HepG2 (cell line): Measurements from ENCODE around the gene HAGHL. TPM values are rescaled to one million over a fixed set of nuclear protein-coding genes. Genes with fewer than 3 reads are reported as not detected.

Experiments
- AGO1 ChIP-seq: fragments of 200-400 bp; formaldehyde crosslinking; IDR thresholded peaks from 2 replicates; pipeline ENCODE4 v1.6.1; 2017; ENCODE audit warnings: mild to moderate bottlenecking, low read depth, low read length, moderate library complexity; ENCODE audit not compliant: poor library complexity, severe bottlenecking
- FOXM1 ChIP-seq: sonication (generic); formaldehyde crosslinking; IDR thresholded peaks from 2 replicates; pipeline ENCODE4 v1.5.0; 2020; ENCODE audit warnings: missing genetic modification reagents
- GZF1 ChIP-seq: sonication (generic); formaldehyde crosslinking; IDR thresholded peaks from 2 replicates; pipeline ENCODE4 v1.5.1; 2020; ENCODE audit warnings: mild to moderate bottlenecking, missing genetic modification reagents
- MYNN ChIP-seq: sonication (generic); formaldehyde crosslinking; IDR thresholded peaks from 2 replicates; pipeline ENCODE4 v1.4.0; 2020; ENCODE audit warnings: mild to moderate bottlenecking, low read depth, missing genetic modification reagents
- NFE2L2 ChIP-seq: fragments of 150-350 bp; IDR thresholded peaks from 2 replicates; pipeline ENCODE4 v1.6.1; 2014; ENCODE audit warnings: low read length
- NFKB2 ChIP-seq: sonication (generic); formaldehyde crosslinking; IDR thresholded peaks from 2 replicates; pipeline ENCODE4 v1.4.0; 2020; ENCODE audit warnings: missing genetic modification reagents, borderline replicate concordance
- NFKBIZ ChIP-seq: IDR thresholded peaks from 2 replicates; pipeline ENCODE4 v1.6.1; 2018; ENCODE audit warnings: missing genetic modification reagents, missing compliant biosample characterization
- NKX3-1 ChIP-seq: sonication (generic); formaldehyde crosslinking; IDR thresholded peaks from 2 replicates; pipeline ENCODE4 v1.5.0; 2020; ENCODE audit warnings: missing genetic modification reagents
- NPAS2 ChIP-seq: sonication (generic); formaldehyde crosslinking; IDR thresholded peaks from 2 replicates; pipeline ENCODE4 v1.8.0; 2022; ENCODE audit warnings: mild to moderate bottlenecking, missing genetic modification reagents, borderline replicate concordance
- NR1H2 ChIP-seq: sonication (generic); formaldehyde crosslinking; IDR thresholded peaks from 2 replicates; pipeline ENCODE4 v1.8.1; 2022; ENCODE audit warnings: low read depth, missing genetic modification reagents, borderline replicate concordance
- PHF5A ChIP-seq: IDR thresholded peaks from one replicate; pipeline ENCODE4 v1.6.1; 2018; ENCODE audit warnings: low read depth, missing genetic modification reagents; ENCODE audit not compliant: unreplicated experiment
- RFXANK ChIP-seq: IDR thresholded peaks from 2 replicates; pipeline ENCODE4 v1.6.1; 2016
- SP4 ChIP-seq: sonication (generic); formaldehyde crosslinking; IDR thresholded peaks from 2 replicates; pipeline ENCODE4 v1.8.1; 2023; ENCODE audit warnings: mild to moderate bottlenecking, missing genetic modification reagents
- SRSF1 ChIP-seq: fragments of 200-400 bp; formaldehyde crosslinking; optimal IDR thresholded peaks from 2 replicates; pipeline ENCODE3; 2017; ENCODE audit warnings: mild to moderate bottlenecking, low read depth, low read length, moderate library complexity
- YEATS2 ChIP-seq: sonication (generic); formaldehyde crosslinking; IDR thresholded peaks from 2 replicates; pipeline ENCODE4 v1.4.0; 2020; ENCODE audit warnings: missing genetic modification reagents, borderline replicate concordance
- ZBTB21 ChIP-seq: sonication (generic); formaldehyde crosslinking; IDR thresholded peaks from 2 replicates; pipeline ENCODE4 v1.4.0; 2020; ENCODE audit warnings: missing genetic modification reagents
- ZNF124 ChIP-seq: sonication (generic); formaldehyde crosslinking; IDR thresholded peaks from 2 replicates; pipeline ENCODE4 v1.4.0; 2020; ENCODE audit warnings: missing genetic modification reagents
- ZNF138 ChIP-seq: sonication (generic); formaldehyde crosslinking; IDR thresholded peaks from 2 replicates; pipeline ENCODE4 v1.5.0; 2020; ENCODE audit warnings: mild to moderate bottlenecking, low read depth, missing genetic modification reagents
- ZNF253 ChIP-seq: sonication (generic); formaldehyde crosslinking; IDR thresholded peaks from 2 replicates; pipeline ENCODE4 v1.8.0; 2022; ENCODE audit warnings: mild to moderate bottlenecking, missing genetic modification reagents, borderline replicate concordance
- ZNF430 ChIP-seq: sonication (generic); formaldehyde crosslinking; IDR thresholded peaks from 2 replicates; pipeline ENCODE4 v1.9.0; 2021; ENCODE audit warnings: mild to moderate bottlenecking, missing genetic modification reagents
- ZNF720 ChIP-seq: sonication (generic); formaldehyde crosslinking; IDR thresholded peaks from 2 replicates; pipeline ENCODE4 v1.4.0; 2020; ENCODE audit warnings: missing genetic modification reagents
- ZNF747 ChIP-seq: sonication (generic); formaldehyde crosslinking; IDR thresholded peaks from 2 replicates; pipeline ENCODE4 v1.8.1; 2023; ENCODE audit warnings: missing genetic modification reagents, mild to moderate bottlenecking, borderline replicate concordance
- ZNF761 ChIP-seq: sonication (generic); formaldehyde crosslinking; conservative IDR thresholded peaks from 2 replicates; pipeline ENCODE4 v1.4.0; 2020; ENCODE audit warnings: mild to moderate bottlenecking, missing genetic modification reagents
- ZNF850 ChIP-seq: sonication (generic); formaldehyde crosslinking; conservative IDR thresholded peaks from 2 replicates; pipeline ENCODE4 v1.9.0; 2021; ENCODE audit warnings: mild to moderate bottlenecking, missing genetic modification reagents
- ZSCAN30 ChIP-seq: sonication (generic); formaldehyde crosslinking; IDR thresholded peaks from 2 replicates; pipeline ENCODE4 v1.5.0; 2020; ENCODE audit warnings: mild to moderate bottlenecking, missing genetic modification reagents
- polyA plus RNA-seq, 8 experiments: library from polyadenylated mRNA; depleted of rRNA in 3 of 8; stranded (reverse) in 7 of 8; unstranded in 1 of 8; fragments of >200 nt; fragmentation: Illumina TruSeq in 4 of 8; extraction: Trizol in 4 of 8; gene quantifications; 2 replicates each; pipeline versions ENCODE4 v1.2.1 to v1.2.3, GENCODE V29; 2011 to 2016; ENCODE audit warnings: low read depth in 4 of 8, missing spikeins in 1 of 8, mixed read lengths in 1 of 8; ENCODE audit not compliant: insufficient read depth in 1 of 8
- total RNA-seq, 5 experiments: library from RNA; depleted of rRNA; stranded (reverse); fragments of >200 nt; fragmentation: Illumina TruSeq; extraction: Trizol; gene quantifications; 2 replicates each; pipeline ENCODE4 v1.2.3, GENCODE V29; 2016; ENCODE audit warnings: low read depth in 1 of 5
- TF ChIP-seq, protein P1 (sequence below): sonication (generic); formaldehyde crosslinking; IDR thresholded peaks from 2 replicates; pipeline ENCODE4 v1.4.0; 2020; ENCODE audit warnings: missing genetic modification reagents, borderline replicate concordance
- TF ChIP-seq, protein P2 (sequence below): sonication (generic); formaldehyde crosslinking; conservative IDR thresholded peaks from 2 replicates; pipeline ENCODE4 v1.4.0; 2020; ENCODE audit warnings: missing genetic modification reagents
- TF ChIP-seq, protein P3 (sequence below): sonication (generic); formaldehyde crosslinking; IDR thresholded peaks from 2 replicates; pipeline ENCODE4 v1.8.0; 2022; ENCODE audit warnings: mild to moderate bottlenecking, missing genetic modification reagents, moderate library complexity

Gene HAGHL
- total and polyA plus RNA-seq, 2 of the 13 experiments (the other 11 are each of a cell fraction or from before 2014, with no cell fraction given): 3.4 to 8.4 TPM

GRCh38 chr16:714558-715476 is 12.1 kb upstream of the HAGHL start, which contains the start of gene METRN (continued):
- TF ChIP-seq AGO1: no peak
- peak; percentile 81; the same call in 1 of the 2 replicates for TF ChIP-seq GZF1
- no peak for TF ChIP-seq ZNF253
- TF ChIP-seq NPAS2: no peak
- 0 out of 2 replicates have a peak, but pooled peaks have one; percentile 33 for TF ChIP-seq ZNF430 (CRISPR knock-in tag)
- TF ChIP-seq NKX3-1: no peak
- no peak for TF ChIP-seq NR1H2 (CRISPR knock-in tag)
- TF ChIP-seq, protein P1, sequence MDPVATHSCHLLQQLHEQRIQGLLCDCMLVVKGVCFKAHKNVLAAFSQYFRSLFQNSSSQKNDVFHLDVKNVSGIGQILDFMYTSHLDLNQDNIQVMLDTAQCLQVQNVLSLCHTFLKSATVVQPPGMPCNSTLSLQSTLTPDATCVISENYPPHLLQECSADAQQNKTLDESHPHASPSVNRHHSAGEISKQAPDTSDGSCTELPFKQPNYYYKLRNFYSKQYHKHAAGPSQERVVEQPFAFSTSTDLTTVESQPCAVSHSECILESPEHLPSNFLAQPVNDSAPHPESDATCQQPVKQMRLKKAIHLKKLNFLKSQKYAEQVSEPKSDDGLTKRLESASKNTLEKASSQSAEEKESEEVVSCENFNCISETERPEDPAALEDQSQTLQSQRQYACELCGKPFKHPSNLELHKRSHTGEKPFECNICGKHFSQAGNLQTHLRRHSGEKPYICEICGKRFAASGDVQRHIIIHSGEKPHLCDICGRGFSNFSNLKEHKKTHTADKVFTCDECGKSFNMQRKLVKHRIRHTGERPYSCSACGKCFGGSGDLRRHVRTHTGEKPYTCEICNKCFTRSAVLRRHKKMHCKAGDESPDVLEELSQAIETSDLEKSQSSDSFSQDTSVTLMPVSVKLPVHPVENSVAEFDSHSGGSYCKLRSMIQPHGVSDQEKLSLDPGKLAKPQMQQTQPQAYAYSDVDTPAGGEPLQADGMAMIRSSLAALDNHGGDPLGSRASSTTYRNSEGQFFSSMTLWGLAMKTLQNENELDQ: no peak
- TF ChIP-seq SRSF1: no peak
- TF ChIP-seq, protein P2, sequence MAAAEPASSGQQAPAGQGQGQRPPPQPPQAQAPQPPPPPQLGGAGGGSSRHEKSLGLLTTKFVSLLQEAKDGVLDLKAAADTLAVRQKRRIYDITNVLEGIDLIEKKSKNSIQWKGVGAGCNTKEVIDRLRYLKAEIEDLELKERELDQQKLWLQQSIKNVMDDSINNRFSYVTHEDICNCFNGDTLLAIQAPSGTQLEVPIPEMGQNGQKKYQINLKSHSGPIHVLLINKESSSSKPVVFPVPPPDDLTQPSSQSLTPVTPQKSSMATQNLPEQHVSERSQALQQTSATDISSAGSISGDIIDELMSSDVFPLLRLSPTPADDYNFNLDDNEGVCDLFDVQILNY: no peak
- TF ChIP-seq ZSCAN30 (CRISPR knock-in tag): no peak
- TF ChIP-seq NFKB2 (CRISPR knock-in tag): no peak
- TF ChIP-seq NFE2L2: no peak
- TF ChIP-seq ZNF761 (CRISPR knock-in tag): no peak; the same call in 1 of the 2 replicates
- TF ChIP-seq YEATS2 (CRISPR knock-in tag): no peak
- TF ChIP-seq ZNF138: no peak
- no peak for TF ChIP-seq NFKBIZ (CRISPR knock-in tag)
- no peak for TF ChIP-seq ZNF720 (CRISPR knock-in tag)
- no peak for TF ChIP-seq MYNN (CRISPR knock-in tag)
- no peak for TF ChIP-seq ZNF124 (CRISPR knock-in tag)
- TF ChIP-seq ZBTB21 (CRISPR knock-in tag): no peak
- TF ChIP-seq PHF5A (CRISPR knock-in tag): no peak
- no peak for TF ChIP-seq FOXM1
- TF ChIP-seq, protein P3, sequence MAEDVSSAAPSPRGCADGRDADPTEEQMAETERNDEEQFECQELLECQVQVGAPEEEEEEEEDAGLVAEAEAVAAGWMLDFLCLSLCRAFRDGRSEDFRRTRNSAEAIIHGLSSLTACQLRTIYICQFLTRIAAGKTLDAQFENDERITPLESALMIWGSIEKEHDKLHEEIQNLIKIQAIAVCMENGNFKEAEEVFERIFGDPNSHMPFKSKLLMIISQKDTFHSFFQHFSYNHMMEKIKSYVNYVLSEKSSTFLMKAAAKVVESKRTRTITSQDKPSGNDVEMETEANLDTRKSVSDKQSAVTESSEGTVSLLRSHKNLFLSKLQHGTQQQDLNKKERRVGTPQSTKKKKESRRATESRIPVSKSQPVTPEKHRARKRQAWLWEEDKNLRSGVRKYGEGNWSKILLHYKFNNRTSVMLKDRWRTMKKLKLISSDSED (CRISPR knock-in tag): no peak
- TF ChIP-seq ZNF850 (CRISPR knock-in tag): no peak
- TF ChIP-seq RFXANK: no peak
- 0 out of 2 replicates have a peak, but pooled peaks have one; percentile 29 for TF ChIP-seq ZNF747
- TF ChIP-seq SP4 (CRISPR knock-in tag): peak; percentile 79
